SU-DHL-6 (cell line): ENCODE data around the gene PHLDB1.

Experiments
- H2AFZ ChIP-seq: fragments of 200-600 bp; sonication (generic); 2 replicates; pipeline ENCODE4 v1.6.1; 2014; ENCODE audit warnings: low read depth, mild to moderate bottlenecking, moderate library complexity, mixed read lengths, antibody characterized with exemption, low read length; ENCODE audit not compliant: severe bottlenecking
- H3F3A ChIP-seq: fragments of 200-600 bp; shearing (Covaris generic); 2 replicates; pipeline ENCODE4 v1.6.0; 2016; ENCODE audit warnings: antibody characterized with exemption, mild to moderate bottlenecking; ENCODE audit not compliant: insufficient read depth
- H3K27ac ChIP-seq: fragments of 200-600 bp; sonication (generic); 2 replicates; pipeline ENCODE4 v1.5.1; 2016; ENCODE audit warnings: low read depth, mild to moderate bottlenecking, low read length, moderate library complexity, mixed read lengths
- H3K27me3 ChIP-seq: fragments of 200-600 bp; sonication (generic), shearing (Covaris generic); 2 replicates; pipeline ENCODE4 v1.6.0; 2014; ENCODE audit warnings: mild to moderate bottlenecking, low read length
- H3K36me3 ChIP-seq: fragments of 200-600 bp; sonication (generic); 2 replicates; pipeline ENCODE4 v1.6.1; 2014; ENCODE audit warnings: mild to moderate bottlenecking, low read length, mixed read lengths
- H3K4me2 ChIP-seq: fragments of 300-600, 200-600 bp; shearing (Covaris generic), sonication (generic); 2 replicates; pipeline ENCODE4 v1.6.0; 2014; ENCODE audit warnings: low read length, low read depth, mild to moderate bottlenecking; ENCODE audit not compliant: poor library complexity, severe bottlenecking
- H3K4me3 ChIP-seq: fragments of 200-600 bp; sonication (generic); 2 replicates; pipeline ENCODE4 v1.5.1; 2014; ENCODE audit warnings: antibody characterized with exemption, low read length, mild to moderate bottlenecking, mixed read lengths; ENCODE audit not compliant: insufficient read depth, poor library complexity, severe bottlenecking
- H3K79me2 ChIP-seq: fragments of 200-600 bp; sonication (generic); 2 replicates; pipeline ENCODE4 v1.6.1; 2014; ENCODE audit warnings: mild to moderate bottlenecking, low read length, moderate library complexity; ENCODE audit not compliant: insufficient read depth
- H3K9ac ChIP-seq: fragments of 200-600 bp; sonication (generic); 2 replicates; pipeline ENCODE4 v1.7.0; 2014; ENCODE audit warnings: mild to moderate bottlenecking, low read length
- H3K9me2 ChIP-seq: fragments of 200-600 bp; sonication (generic); replicated peaks from 2 replicates; pipeline ENCODE4 v1.6.1; 2014; ENCODE audit warnings: low read length; ENCODE audit not compliant: insufficient read depth
- H3K9me3 ChIP-seq: fragments of 200-600 bp; sonication (generic); 2 replicates; pipeline ENCODE4 v1.6.1; 2014; ENCODE audit warnings: low read length, mixed read lengths; ENCODE audit not compliant: insufficient read depth
- H4K20me1 ChIP-seq: fragments of 200-600 bp; sonication (generic); 2 replicates; pipeline ENCODE4 v1.6.1; 2014; ENCODE audit warnings: low read depth, mild to moderate bottlenecking, antibody characterized with exemption, low read length, moderate library complexity, mixed read lengths
- CTCF ChIP-seq: fragments of 200-600 bp; sonication (generic); IDR thresholded peaks from one replicate; pipeline ENCODE4 v1.5.1; 2017; ENCODE audit warnings: antibody characterized with exemption, mild to moderate bottlenecking, low read length, moderate library complexity; ENCODE audit not compliant: insufficient read depth, poor library complexity, severe bottlenecking
- EZH2phosphoT487 ChIP-seq: fragments of 200-600 bp; sonication (generic), shearing (Covaris generic); conservative IDR thresholded peaks from 2 replicates; pipeline ENCODE4 v1.6.1; 2018; ENCODE audit warnings: mild to moderate bottlenecking, antibody characterized with exemption, low read length, moderate library complexity, mixed read lengths

Gene PHLDB1

GRCh38 chr11:118661425-118662301 is 54.2 kb downstream of the PHLDB1 start:
- Histone ChIP-seq H4K20me1 (no peaks in the 10 kb centered on the region), H3K4me3 (no peak overlapping the region), H3K9me3 (no peaks in the 10 kb centered on the region), H3K9ac (no peak overlapping the region), H3K27me3 (no peaks in the 10 kb centered on the region), H3K9me2 (no peaks in the 10 kb centered on the region), H3F3A (no peaks in the 10 kb centered on the region), H3K4me2 (no peak overlapping the region), H3K79me2 (no peaks in the 10 kb centered on the region), H3K36me3 (no peaks in the 10 kb centered on the region), H3K27ac (no peak overlapping the region), H2AFZ (no peak overlapping the region)
- TF ChIP-seq EZH2phosphoT487 = no peak
- no peak for TF ChIP-seq CTCF

- Histone ChIP-seq H2AFZ (no peak overlapping the region), H3K4me3 (no peak overlapping the region), H3K9ac (no peak overlapping the region), H3K4me2 (no peak overlapping the region), H3K27ac (no peak overlapping the region), H3K9me3 (no peaks in the 10 kb centered on the region), H3K9me2 (no peaks in the 10 kb centered on the region), H3F3A (no peaks in the 10 kb centered on the region), H4K20me1 (no peaks in the 10 kb centered on the region), H3K79me2 (no peaks in the 10 kb centered on the region), H3K36me3 (no peaks in the 10 kb centered on the region), H3K27me3 (no peaks in the 10 kb centered on the region)
- TF ChIP-seq CTCF (no peak), EZH2phosphoT487 (no peak)
These were observed 55.2 kb downstream of the PHLDB1 start for GRCh38 chr11:118662401-118663271.

- no peaks in the 10 kb centered on the region for H4K20me1 ChIP-seq
These were observed 56.0 kb downstream of the PHLDB1 start for GRCh38 chr11:118663381-118663780.

More at GRCh38 chr11:118663381-118663780, 56.0 kb downstream of the PHLDB1 start:
- H3K4me2 ChIP-seq = no peak overlapping the region
- no peak overlapping the region for H3K27ac ChIP-seq
- no peaks in the 10 kb centered on the region for H3K9me2 ChIP-seq
- H3K9me3 ChIP-seq = no peaks in the 10 kb centered on the region
- no peak overlapping the region for H2AFZ ChIP-seq
- no peaks in the 10 kb centered on the region for H3K27me3 ChIP-seq
- H3K4me3 ChIP-seq = no peak overlapping the region
- H3K9ac ChIP-seq = no peak overlapping the region
- no peaks in the 10 kb centered on the region for H3K79me2 ChIP-seq
- no peaks in the 10 kb centered on the region for H3F3A ChIP-seq
- no peak for TF ChIP-seq EZH2phosphoT487
- TF ChIP-seq CTCF = no peak
- H3K36me3 ChIP-seq = no peaks in the 10 kb centered on the region
